ENCODE results near the gene SLC6A13. TPM values are rescaled to one million over a fixed set of nuclear protein-coding genes. Genes with fewer than 3 reads are reported as not detected.

Gene SLC6A13
- total RNA-seq, 4 donors from 2014 or later: not detected

DNA sequence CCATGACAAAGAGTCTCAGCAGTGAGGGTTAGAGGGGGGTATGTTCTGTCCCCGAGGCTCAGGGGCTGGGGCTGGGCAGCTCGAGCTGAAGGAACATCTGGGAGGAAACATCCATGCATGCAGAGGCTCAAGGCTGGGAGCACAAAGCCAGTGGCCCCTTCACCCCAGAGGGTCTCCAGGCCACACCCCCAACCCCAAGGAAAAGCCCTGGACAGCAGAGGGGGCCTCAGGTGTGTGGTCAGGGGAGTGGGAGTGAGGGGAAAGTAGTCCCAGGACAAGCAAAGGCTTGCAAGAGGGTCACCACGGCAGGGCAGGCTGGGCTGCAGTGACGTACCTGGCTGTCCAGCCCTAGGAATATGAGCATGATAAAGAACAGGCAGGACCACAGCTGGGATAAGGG lies 66.2 kb downstream of the SLC6A13 start:
- intact Hi-C loops (cut with DNase I): no loop called here
- H3K4me1 ChIP-seq: peaks cover 0 to 5% (median 0%) of the 10 kb centered on the region in 4 donors
- no peak for DNase-seq (ENCODE audit: extremely low spot score)

DNA sequence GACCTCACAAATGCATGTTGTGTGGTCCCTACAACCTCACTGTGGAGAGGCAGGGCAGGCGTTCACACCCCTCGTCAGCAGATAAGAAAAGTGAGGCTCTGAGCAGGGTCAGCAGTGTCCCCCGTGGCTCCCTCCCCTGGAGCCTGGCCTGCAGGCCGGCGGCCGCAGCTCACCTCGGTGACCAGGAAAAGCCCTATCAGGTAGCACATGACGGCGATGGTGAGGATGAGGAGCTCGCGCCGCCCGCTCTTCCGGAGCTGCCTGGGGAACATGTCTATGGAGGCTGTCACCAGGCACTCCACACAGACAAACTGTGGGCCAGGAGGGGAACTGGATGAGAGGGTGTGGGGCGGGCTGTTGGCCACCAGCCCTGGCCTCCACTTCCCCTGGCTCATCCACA lies 66.7 kb downstream of the SLC6A13 start:
- H3K36me3 ChIP-seq: no peaks in the 10 kb centered on the region
- peaks cover 0 to 5% (median 0%) of the 10 kb centered on the region in 4 donors for H3K4me1 ChIP-seq
- H3K27me3 ChIP-seq: peaks cover 0 to 82% (median 4%) of the 10 kb centered on the region in 4 donors
- DNase-seq (ENCODE audit: extremely low spot score): no peak
- 89% methylated on average over 15 of the region's 15 CpGs for WGBS
- H3K4me3 ChIP-seq: no peak overlapping the region
- intact Hi-C loops (cut with DNase I): no loop called here
- no peak overlapping the region for H3K27ac ChIP-seq (replicated peaks in 1 of 4)
- H3K9me3 ChIP-seq: no peaks in the 10 kb centered on the region
- TF ChIP-seq EP300 (IDR thresholded peaks at IDR 0.05): no peak

More for the DNA sequence above, 66.2 kb downstream of the SLC6A13 start:
- no peaks in the 10 kb centered on the region for H3K9me3 ChIP-seq
- no peak overlapping the region for H3K4me3 ChIP-seq
- H3K36me3 ChIP-seq: no peaks in the 10 kb centered on the region
- 70% methylated on average over 4 of the region's 4 CpGs for WGBS
- TF ChIP-seq POLR2A (IDR thresholded peaks at IDR 0.05; ENCODE audit: low read depth) (no peak), POLR2AphosphoS5 (IDR thresholded peaks at IDR 0.05) (no peak), EP300 (IDR thresholded peaks at IDR 0.05) (no peak)
- TF ChIP-seq, protein P1, sequence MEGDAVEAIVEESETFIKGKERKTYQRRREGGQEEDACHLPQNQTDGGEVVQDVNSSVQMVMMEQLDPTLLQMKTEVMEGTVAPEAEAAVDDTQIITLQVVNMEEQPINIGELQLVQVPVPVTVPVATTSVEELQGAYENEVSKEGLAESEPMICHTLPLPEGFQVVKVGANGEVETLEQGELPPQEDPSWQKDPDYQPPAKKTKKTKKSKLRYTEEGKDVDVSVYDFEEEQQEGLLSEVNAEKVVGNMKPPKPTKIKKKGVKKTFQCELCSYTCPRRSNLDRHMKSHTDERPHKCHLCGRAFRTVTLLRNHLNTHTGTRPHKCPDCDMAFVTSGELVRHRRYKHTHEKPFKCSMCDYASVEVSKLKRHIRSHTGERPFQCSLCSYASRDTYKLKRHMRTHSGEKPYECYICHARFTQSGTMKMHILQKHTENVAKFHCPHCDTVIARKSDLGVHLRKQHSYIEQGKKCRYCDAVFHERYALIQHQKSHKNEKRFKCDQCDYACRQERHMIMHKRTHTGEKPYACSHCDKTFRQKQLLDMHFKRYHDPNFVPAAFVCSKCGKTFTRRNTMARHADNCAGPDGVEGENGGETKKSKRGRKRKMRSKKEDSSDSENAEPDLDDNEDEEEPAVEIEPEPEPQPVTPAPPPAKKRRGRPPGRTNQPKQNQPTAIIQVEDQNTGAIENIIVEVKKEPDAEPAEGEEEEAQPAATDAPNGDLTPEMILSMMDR (IDR thresholded peaks at IDR 0.05): no peak
- H3K27ac ChIP-seq (replicated peaks in 1 of 4): no peak overlapping the region
- H3K27me3 ChIP-seq: peaks cover 0 to 86% (median 4%) of the 10 kb centered on the region in 4 donors

DNA sequence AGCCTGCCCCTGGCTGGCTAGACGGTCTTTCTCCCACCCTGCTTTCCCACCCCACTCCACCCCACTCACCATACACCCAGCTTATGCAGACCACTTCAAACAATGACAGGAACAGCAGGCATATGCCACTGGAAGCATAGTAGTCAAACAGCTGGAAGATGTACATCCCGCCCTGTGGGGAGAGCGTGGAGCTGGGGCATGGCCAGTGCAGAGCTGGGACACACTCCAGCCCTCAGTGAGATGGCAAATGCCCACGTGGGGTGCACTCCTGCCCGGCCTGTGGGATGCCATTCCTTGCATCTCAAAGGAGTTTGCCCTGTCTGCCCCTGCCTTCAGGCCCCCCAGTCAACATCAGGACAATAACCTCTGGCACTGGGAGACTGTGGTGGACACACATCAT lies 67.5 kb downstream of the SLC6A13 start:
- TF ChIP-seq EP300 (IDR thresholded peaks at IDR 0.05) (no peak), POLR2A (IDR thresholded peaks at IDR 0.05; ENCODE audit: low read depth) (no peak), POLR2AphosphoS5 (IDR thresholded peaks at IDR 0.05) (no peak)
- TF ChIP-seq, protein P1 (IDR thresholded peaks at IDR 0.05): no peak
- DNase-seq (ENCODE audit: extremely low spot score): no peak
- WGBS: 43% methylated on average over 5 of the region's 5 CpGs
- H3K9me3 ChIP-seq: no peaks in the 10 kb centered on the region
- H3K27me3 ChIP-seq: peaks cover 0 to 82% (median 4%) of the 10 kb centered on the region in 4 donors
- intact Hi-C loops (cut with DNase I): no loop called here
- H3K4me3 ChIP-seq: no peak overlapping the region
- H3K27ac ChIP-seq (replicated peaks in 1 of 4): no peak overlapping the region
- H3K4me1 ChIP-seq: peaks cover 0 to 5% (median 0%) of the 10 kb centered on the region in 4 donors
- H3K36me3 ChIP-seq: no peaks in the 10 kb centered on the region

DNA sequence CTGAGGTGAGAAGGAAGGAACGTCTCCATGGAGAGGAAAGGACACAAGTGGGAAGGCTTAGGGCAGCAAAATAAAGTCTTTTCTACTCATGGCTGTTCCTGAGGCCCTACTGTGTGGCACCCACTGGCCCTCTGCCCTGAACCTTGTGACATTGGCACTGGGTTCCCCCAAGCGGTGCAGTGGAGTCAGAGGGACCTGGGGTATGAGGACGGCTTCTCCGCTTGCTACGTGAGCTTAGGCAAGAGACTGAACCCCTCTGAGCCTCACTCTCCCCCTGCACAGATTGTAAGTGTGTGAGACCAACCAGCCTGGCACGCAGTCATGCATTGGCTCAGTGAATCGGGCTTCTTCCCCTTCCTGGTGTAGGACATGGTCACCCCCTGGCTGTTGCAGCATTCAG lies 68.4 kb downstream of the SLC6A13 start:
- intact Hi-C loops (cut with DNase I): no loop called here
- Histone ChIP-seq H3K4me1 (peaks cover 4 to 7% (median 5%) of the 10 kb centered on the region in 4 donors), H3K4me3 (no peak overlapping the region), H3K27ac (replicated peaks in 1 of 4) (no peak overlapping the region), H3K27me3 (peaks cover 0 to 84% (median 4%) of the 10 kb centered on the region in 4 donors), H3K36me3 (no peaks in the 10 kb centered on the region), H3K9me3 (no peaks in the 10 kb centered on the region)
- no peak for TF ChIP-seq EP300 (IDR thresholded peaks at IDR 0.05)
- TF ChIP-seq POLR2AphosphoS5 (IDR thresholded peaks at IDR 0.05): no peak
- TF ChIP-seq POLR2A (IDR thresholded peaks at IDR 0.05; ENCODE audit: low read depth): no peak
- TF ChIP-seq, protein P1 (IDR thresholded peaks at IDR 0.05): no peak
- WGBS: 77% methylated on average over 7 of the region's 7 CpGs
- no peak for DNase-seq (ENCODE audit: extremely low spot score)

DNA sequence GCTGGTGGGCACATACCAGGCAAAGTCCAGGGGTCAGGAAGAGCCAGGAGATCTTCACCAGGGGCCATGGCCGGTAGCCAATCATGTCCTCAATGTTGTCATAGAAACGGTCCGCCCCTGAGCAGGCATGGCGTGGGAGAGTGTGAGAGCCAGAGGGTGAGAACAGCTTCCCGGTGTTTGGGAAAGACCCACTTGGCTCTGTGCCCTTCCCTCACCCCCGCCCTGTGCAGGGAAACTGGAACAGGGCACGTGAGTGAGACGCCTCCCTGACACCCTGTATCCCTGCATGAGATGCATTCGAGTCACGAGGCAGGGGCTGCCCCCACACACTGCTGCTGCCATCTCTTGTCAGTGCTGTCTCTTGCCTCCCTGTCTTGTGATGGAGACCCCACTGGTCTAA lies 69.4 kb downstream of the SLC6A13 start:
- TF ChIP-seq, protein P1 (IDR thresholded peaks at IDR 0.05): no peak
- TF ChIP-seq EP300 (IDR thresholded peaks at IDR 0.05) (no peak), POLR2A (IDR thresholded peaks at IDR 0.05; ENCODE audit: low read depth) (no peak), POLR2AphosphoS5 (IDR thresholded peaks at IDR 0.05) (no peak)
- Histone ChIP-seq H3K36me3 (no peaks in the 10 kb centered on the region), H3K27ac (replicated peaks in 1 of 4) (no peak overlapping the region), H3K27me3 (peaks cover 0 to 82% (median 4%) of the 10 kb centered on the region in 4 donors), H3K9me3 (no peaks in the 10 kb centered on the region), H3K4me1 (peaks cover 11 to 17% (median 15%) of the 10 kb centered on the region in 4 donors), H3K4me3 (no peak overlapping the region)
- no peak for DNase-seq (ENCODE audit: extremely low spot score)
- 53% methylated on average over 9 of the region's 10 CpGs for whole genome bisulfite sequencing
- intact Hi-C loops (cut with DNase I): no loop called here
